Measurements from ENCODE around the gene HDAC9. TPM values are rescaled to one million over a fixed set of nuclear protein-coding genes. Genes with fewer than 3 reads are reported as not detected.

Gene HDAC9
- total and polyA plus RNA-seq, 2 of the 13 experiments (the other 11 are each of a cell fraction or from before 2014, with no cell fraction given), result 0.05 to 0.07 TPM

DNA sequence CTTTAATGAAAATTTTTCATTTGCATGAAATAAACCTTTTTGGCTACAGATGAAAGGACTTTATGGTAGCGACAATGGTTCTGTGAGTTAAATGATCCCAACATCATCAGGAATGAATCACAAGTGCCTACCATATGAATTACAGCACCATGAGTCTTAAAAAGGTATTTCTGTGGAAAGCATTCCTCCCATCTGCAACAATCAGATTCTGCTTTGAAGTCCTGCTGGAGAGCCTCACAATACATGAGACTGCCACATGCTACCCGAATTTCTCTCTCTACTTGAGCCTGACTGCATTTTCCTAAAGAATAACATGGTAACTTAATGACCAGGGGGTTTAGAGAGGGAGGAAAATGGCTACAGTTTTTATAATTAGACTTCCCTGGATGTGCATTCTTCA is 431.6 kb downstream of the HDAC9 start (continued):
- TF ChIP-seq, protein P1, sequence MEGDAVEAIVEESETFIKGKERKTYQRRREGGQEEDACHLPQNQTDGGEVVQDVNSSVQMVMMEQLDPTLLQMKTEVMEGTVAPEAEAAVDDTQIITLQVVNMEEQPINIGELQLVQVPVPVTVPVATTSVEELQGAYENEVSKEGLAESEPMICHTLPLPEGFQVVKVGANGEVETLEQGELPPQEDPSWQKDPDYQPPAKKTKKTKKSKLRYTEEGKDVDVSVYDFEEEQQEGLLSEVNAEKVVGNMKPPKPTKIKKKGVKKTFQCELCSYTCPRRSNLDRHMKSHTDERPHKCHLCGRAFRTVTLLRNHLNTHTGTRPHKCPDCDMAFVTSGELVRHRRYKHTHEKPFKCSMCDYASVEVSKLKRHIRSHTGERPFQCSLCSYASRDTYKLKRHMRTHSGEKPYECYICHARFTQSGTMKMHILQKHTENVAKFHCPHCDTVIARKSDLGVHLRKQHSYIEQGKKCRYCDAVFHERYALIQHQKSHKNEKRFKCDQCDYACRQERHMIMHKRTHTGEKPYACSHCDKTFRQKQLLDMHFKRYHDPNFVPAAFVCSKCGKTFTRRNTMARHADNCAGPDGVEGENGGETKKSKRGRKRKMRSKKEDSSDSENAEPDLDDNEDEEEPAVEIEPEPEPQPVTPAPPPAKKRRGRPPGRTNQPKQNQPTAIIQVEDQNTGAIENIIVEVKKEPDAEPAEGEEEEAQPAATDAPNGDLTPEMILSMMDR (CRISPR knock-in tag; IDR thresholded peaks at IDR 0.05), result no peak
- no peak for TF ChIP-seq NFIB (CRISPR knock-in tag; IDR thresholded peaks at IDR 0.05; ENCODE audit: borderline replicate concordance)
- TF ChIP-seq ZNF329 (CRISPR knock-in tag; IDR thresholded peaks at IDR 0.05; ENCODE audit: low read depth), result no peak
- TF ChIP-seq, protein P2, sequence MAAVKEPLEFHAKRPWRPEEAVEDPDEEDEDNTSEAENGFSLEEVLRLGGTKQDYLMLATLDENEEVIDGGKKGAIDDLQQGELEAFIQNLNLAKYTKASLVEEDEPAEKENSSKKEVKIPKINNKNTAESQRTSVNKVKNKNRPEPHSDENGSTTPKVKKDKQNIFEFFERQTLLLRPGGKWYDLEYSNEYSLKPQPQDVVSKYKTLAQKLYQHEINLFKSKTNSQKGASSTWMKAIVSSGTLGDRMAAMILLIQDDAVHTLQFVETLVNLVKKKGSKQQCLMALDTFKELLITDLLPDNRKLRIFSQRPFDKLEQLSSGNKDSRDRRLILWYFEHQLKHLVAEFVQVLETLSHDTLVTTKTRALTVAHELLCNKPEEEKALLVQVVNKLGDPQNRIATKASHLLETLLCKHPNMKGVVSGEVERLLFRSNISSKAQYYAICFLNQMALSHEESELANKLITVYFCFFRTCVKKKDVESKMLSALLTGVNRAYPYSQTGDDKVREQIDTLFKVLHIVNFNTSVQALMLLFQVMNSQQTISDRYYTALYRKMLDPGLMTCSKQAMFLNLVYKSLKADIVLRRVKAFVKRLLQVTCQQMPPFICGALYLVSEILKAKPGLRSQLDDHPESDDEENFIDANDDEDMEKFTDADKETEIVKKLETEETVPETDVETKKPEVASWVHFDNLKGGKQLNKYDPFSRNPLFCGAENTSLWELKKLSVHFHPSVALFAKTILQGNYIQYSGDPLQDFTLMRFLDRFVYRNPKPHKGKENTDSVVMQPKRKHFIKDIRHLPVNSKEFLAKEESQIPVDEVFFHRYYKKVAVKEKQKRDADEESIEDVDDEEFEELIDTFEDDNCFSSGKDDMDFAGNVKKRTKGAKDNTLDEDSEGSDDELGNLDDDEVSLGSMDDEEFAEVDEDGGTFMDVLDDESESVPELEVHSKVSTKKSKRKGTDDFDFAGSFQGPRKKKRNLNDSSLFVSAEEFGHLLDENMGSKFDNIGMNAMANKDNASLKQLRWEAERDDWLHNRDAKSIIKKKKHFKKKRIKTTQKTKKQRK (IDR thresholded peaks at IDR 0.05; ENCODE audit: low read length), result no peak
- no peak for TF ChIP-seq CREB1 (IDR thresholded peaks at IDR 0.05)
- no peak for TF ChIP-seq CREB1 (CRISPR knock-in tag; IDR thresholded peaks at IDR 0.05)
- TF ChIP-seq, protein P3, sequence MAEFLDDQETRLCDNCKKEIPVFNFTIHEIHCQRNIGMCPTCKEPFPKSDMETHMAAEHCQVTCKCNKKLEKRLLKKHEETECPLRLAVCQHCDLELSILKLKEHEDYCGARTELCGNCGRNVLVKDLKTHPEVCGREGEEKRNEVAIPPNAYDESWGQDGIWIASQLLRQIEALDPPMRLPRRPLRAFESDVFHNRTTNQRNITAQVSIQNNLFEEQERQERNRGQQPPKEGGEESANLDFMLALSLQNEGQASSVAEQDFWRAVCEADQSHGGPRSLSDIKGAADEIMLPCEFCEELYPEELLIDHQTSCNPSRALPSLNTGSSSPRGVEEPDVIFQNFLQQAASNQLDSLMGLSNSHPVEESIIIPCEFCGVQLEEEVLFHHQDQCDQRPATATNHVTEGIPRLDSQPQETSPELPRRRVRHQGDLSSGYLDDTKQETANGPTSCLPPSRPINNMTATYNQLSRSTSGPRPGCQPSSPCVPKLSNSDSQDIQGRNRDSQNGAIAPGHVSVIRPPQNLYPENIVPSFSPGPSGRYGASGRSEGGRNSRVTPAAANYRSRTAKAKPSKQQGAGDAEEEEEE (CRISPR knock-in tag; IDR thresholded peaks at IDR 0.05; ENCODE audit: borderline replicate concordance), result no peak
- TF ChIP-seq, protein P4, sequence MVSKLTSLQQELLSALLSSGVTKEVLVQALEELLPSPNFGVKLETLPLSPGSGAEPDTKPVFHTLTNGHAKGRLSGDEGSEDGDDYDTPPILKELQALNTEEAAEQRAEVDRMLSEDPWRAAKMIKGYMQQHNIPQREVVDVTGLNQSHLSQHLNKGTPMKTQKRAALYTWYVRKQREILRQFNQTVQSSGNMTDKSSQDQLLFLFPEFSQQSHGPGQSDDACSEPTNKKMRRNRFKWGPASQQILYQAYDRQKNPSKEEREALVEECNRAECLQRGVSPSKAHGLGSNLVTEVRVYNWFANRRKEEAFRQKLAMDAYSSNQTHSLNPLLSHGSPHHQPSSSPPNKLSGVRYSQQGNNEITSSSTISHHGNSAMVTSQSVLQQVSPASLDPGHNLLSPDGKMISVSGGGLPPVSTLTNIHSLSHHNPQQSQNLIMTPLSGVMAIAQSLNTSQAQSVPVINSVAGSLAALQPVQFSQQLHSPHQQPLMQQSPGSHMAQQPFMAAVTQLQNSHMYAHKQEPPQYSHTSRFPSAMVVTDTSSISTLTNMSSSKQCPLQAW (CRISPR knock-in tag; IDR thresholded peaks at IDR 0.05), result no peak
- no peak for TF ChIP-seq ZFP36L2 (CRISPR knock-in tag; IDR thresholded peaks at IDR 0.05)
- TF ChIP-seq MTA1 (CRISPR knock-in tag; IDR thresholded peaks at IDR 0.05; ENCODE audit: borderline replicate concordance), result no peak
- TF ChIP-seq ESRRA (CRISPR knock-in tag; IDR thresholded peaks at IDR 0.05; ENCODE audit: low read depth), result no peak
